Panc1 (cell line): ENCODE measurements around the gene IRGC. TPM values are rescaled to one million over a fixed set of nuclear protein-coding genes. Genes with fewer than 3 reads are reported as not detected.

Source experiments
- ATAC-seq: fragments of 200-7000 bp; cut with Tn5 transposase; 2 replicates; pipeline ENCODE4 v1.9.1; 2020; ENCODE audit warnings: mild to moderate bottlenecking, moderate library complexity
- BruUV-seq: library from RNA; stranded (reverse); fragments of 400-500 nt; replicated peaks from 2 replicates; lab custom pipeline; 2021; lab: Mats Ljungman, UMichigan
- CTCF ChIA-PET: fragments of 300-600 bp; sonication (Branson Sonifier 250); formaldehyde crosslinking; loops from one replicate; lab custom pipeline; 2022; ENCODE audit warnings: antibody characterized with exemption; lab: Charles Lee
- POLR2A ChIA-PET: fragments of 300-600 bp; sonication (Branson Sonifier 250); formaldehyde crosslinking; loops from one replicate; lab custom pipeline; 2022; ENCODE audit warnings: antibody characterized with exemption; lab: Charles Lee
- DNase-seq: peaks from one replicate; pipeline ENCODE4 v3.0.0-alpha.2; 2010; ENCODE audit warnings: low read depth, low spot score
- H3K27ac ChIP-seq: 2 replicates; pipeline ENCODE4 v1.5.1; 2011; ENCODE audit warnings: mild to moderate bottlenecking, low read length, inconsistent platforms
- H3K27me3 ChIP-seq: fragments of 200-500 bp; sonication (Bioruptor generic); 2 replicates; pipeline ENCODE4 v1.6.0; 2014; ENCODE audit warnings: low read length, inconsistent platforms; ENCODE audit not compliant: control insufficient read depth, insufficient read depth
- H3K36me3 ChIP-seq: fragments of 200-500 bp; sonication (Bioruptor generic); 2 replicates; pipeline ENCODE4 v1.5.1; 2014; ENCODE audit warnings: inconsistent platforms, mild to moderate bottlenecking, low read length, moderate library complexity; ENCODE audit not compliant: control insufficient read depth, insufficient read depth
- H3K4me1 ChIP-seq: 2 replicates; pipeline ENCODE4 v1.5.1; 2011; ENCODE audit warnings: inconsistent platforms, mild to moderate bottlenecking, low read length, moderate library complexity; ENCODE audit not compliant: control insufficient read depth, insufficient read depth
- H3K4me3 ChIP-seq, 2 experiments: 2 replicates each; pipeline ENCODE4 v1.5.1; 2011 to 2012; ENCODE audit warnings: low read depth in 2 of 2, low read length in 2 of 2, mild to moderate bottlenecking in 2 of 2, inconsistent platforms in 1 of 2, moderate library complexity in 1 of 2
- H3K9me3 ChIP-seq: fragments of 200-500 bp; sonication (Bioruptor generic); 2 replicates; pipeline ENCODE4 v1.5.1; 2014; ENCODE audit warnings: low read depth, mild to moderate bottlenecking, inconsistent platforms, low read length, moderate library complexity; ENCODE audit not compliant: control insufficient read depth, insufficient read depth
- CTCF ChIP-seq: fragments of 450-650 bp; IDR thresholded peaks from 2 replicates; pipeline ENCODE4 v1.5.1; 2017; ENCODE audit warnings: mild to moderate bottlenecking
- POLR2AphosphoS5 ChIP-seq: IDR thresholded peaks from 2 replicates; pipeline ENCODE4 v1.6.1; 2012; ENCODE audit warnings: mild to moderate bottlenecking, low read depth, low read length, moderate library complexity
- REST ChIP-seq, 2 experiments: IDR thresholded peaks; 2 replicates each; pipeline ENCODE4 v1.6.1; 2011 to 2012; ENCODE audit warnings: low read depth in 2 of 2, control low read depth in 1 of 2, low read length in 1 of 2, mild to moderate bottlenecking in 1 of 2, moderate library complexity in 1 of 2; ENCODE audit not compliant: insufficient read depth in 1 of 2
- SIN3A ChIP-seq: IDR thresholded peaks from 2 replicates; pipeline ENCODE4 v1.6.1; 2012; ENCODE audit warnings: low read depth, mild to moderate bottlenecking, low read length, moderate library complexity, borderline replicate concordance; ENCODE audit not compliant: insufficient read depth
- TCF7L2 ChIP-seq: IDR thresholded peaks from 2 replicates; pipeline ENCODE4 v1.6.1; 2011; ENCODE audit warnings: mild to moderate bottlenecking, low read depth, low read length, inconsistent platforms
- in situ Hi-C: cut with HindIII; loops from 2 replicates; pipeline ENCODE4 v1.10.0; 2016; ENCODE audit warnings: low sequenced_read_pairs, low pct_unique_long_range_greater_than_20kb
- intact Hi-C: fragments of 100-400 bp; cut with micrococcal nuclease; formaldehyde crosslinking; loops from one replicate; pipeline ENCODE4 v1.10.0; 2022; ENCODE audit not compliant: unreplicated experiment
- total RNA-seq: library from RNA; stranded (reverse); gene quantifications from one replicate; pipeline ENCODE4 v1.2.1, GENCODE V29; 2021; ENCODE audit not compliant: unreplicated experiment

The IRGC gene
- total RNA-seq, 1 experiment from 2014 or later = not detected

GRCh38 chr19:43767316-43767715, 51.4 kb downstream of the IRGC start:
- Histone ChIP-seq H3K4me3 (no peak overlapping the region), H3K36me3 (0 out of 2 replicates have a peak, but pooled peaks cover 3% of the 10 kb centered on the region), H3K4me1 (peaks cover 19% of the 10 kb centered on the region), H3K27ac (no peak overlapping the region; the same call in 1 of the 2 replicates), H3K27me3 (no peaks in the 10 kb centered on the region), H3K9me3 (no peaks in the 10 kb centered on the region)
- no peak for TF ChIP-seq REST (IDR thresholded peaks at IDR 0.05; ENCODE audit: insufficient read depth in 1 of 2, low read depth in 2 of 2, low read length in 1 of 2)
- TF ChIP-seq POLR2AphosphoS5 = no peak
- TF ChIP-seq SIN3A = no peak
- no peak for TF ChIP-seq CTCF
- TF ChIP-seq TCF7L2 = no peak
- DNase-seq (no peak), ATAC-seq (no peak)
- BruUV-seq = no TSS peak
- POLR2A ChIA-PET = no interaction called here
- CTCF ChIA-PET = interaction anchor here (0.6 to 1.8 kb wide), 3 partner anchors 11 to 21 kb away, joined by 7 to 10 read pairs (median 8); no protein-coding TSS in a partner anchor
- intact Hi-C loops = no loop called here
- in situ Hi-C loops = no loop called here

GRCh38 chr19:43767818-43768217, 51.9 kb downstream of the IRGC start:
- intact Hi-C loops = no loop called here

More at GRCh38 chr19:43767818-43768217, 51.9 kb downstream of the IRGC start:
- H3K4me1 ChIP-seq = peaks cover 19% of the 10 kb centered on the region
- ChIA-PET CTCF (interaction anchor here (1.8 kb wide), 1 partner anchor 11 kb away, joined by 10 read pairs; no protein-coding TSS in a partner anchor), POLR2A (no interaction called here)
- BruUV-seq = no TSS peak
- peak overlapping the region; percentile 39; the same call in 1 of the 2 replicates for H3K27ac ChIP-seq
- in situ Hi-C loops = no loop called here
- TF ChIP-seq REST (IDR thresholded peaks at IDR 0.05; ENCODE audit: insufficient read depth in 1 of 2, low read depth in 2 of 2, low read length in 1 of 2) (no peak), CTCF (no peak), SIN3A (no peak), POLR2AphosphoS5 (no peak), TCF7L2 (no peak)
- H3K4me3 ChIP-seq = no peak overlapping the region
- ATAC-seq = no peak
- 0 out of 2 replicates have a peak, but pooled peaks cover 3% of the 10 kb centered on the region for H3K36me3 ChIP-seq
- H3K27me3 ChIP-seq = no peaks in the 10 kb centered on the region
- DNase-seq = no peak
- H3K9me3 ChIP-seq = no peaks in the 10 kb centered on the region
